ENCODE results near the gene VSX1.

VSX1 gene

GRCh38 chr20:25038591-25039015 is 43.3 kb downstream of the VSX1 start:
- no peak for DNase-seq

GRCh38 chr20:25038103-25038410 is 43.9 kb downstream of the VSX1 start:
- DNase-seq, result no peak

- no peak for DNase-seq
Measured at GRCh38 chr20:25037288-25038102, 44.4 kb downstream of the VSX1 start.

- DNase-seq, result no peak
Measured at GRCh38 chr20:25036331-25036936, 45.5 kb downstream of the VSX1 start.

- DNase-seq, result no peak
Measured at GRCh38 chr20:25035921-25036320, 46.0 kb downstream of the VSX1 start.

GRCh38 chr20:25033924-25034300 is 48.0 kb downstream of the VSX1 start:
- no peak for DNase-seq

GRCh38 chr20:25033265-25033923 is 48.5 kb downstream of the VSX1 start:
- no peak for DNase-seq

GRCh38 chr20:25032478-25033264 is 49.3 kb downstream of the VSX1 start:
- DNase-seq, result no peak

GRCh38 chr20:25032065-25032477 is 49.9 kb downstream of the VSX1 start:
- no peak for DNase-seq

- no peak for DNase-seq
Measured at GRCh38 chr20:25031241-25031640, 50.7 kb downstream of the VSX1 start.

- DNase-seq, result no peak
Measured at GRCh38 chr20:25030649-25031207, 51.2 kb downstream of the VSX1 start.

GRCh38 chr20:25030007-25030648 is 51.8 kb downstream of the VSX1 start:
- no peak for DNase-seq

GRCh38 chr20:25025986-25026605 is 55.8 kb downstream of the VSX1 start:
- DNase-seq, result no peak

All from stimulated activated CD8-positive, alpha-beta memory T cell treated with anti-CD3 and anti-CD28 coated beads, Interleukin-4, amount 100 ng/mL, for 48 hours (primary cell).